PC-9 (cell line): ENCODE data around the gene SMIM34.
"Not testable (repeated sequence)": the region's sequence is repeated elsewhere in the genome, so short reads cannot be mapped to it uniquely, and the experiment has no call there.

Source experiments
- EZH2 ChIP-seq: fragments of 200-600 bp; sonication (generic); IDR thresholded peaks from 2 replicates; pipeline ENCODE4 v1.8.0; 2017; ENCODE audit warnings: antibody characterized with exemption, low read depth
- TF ChIP-seq, protein P1 (sequence below): fragments of 200-600 bp; sonication (generic); conservative IDR thresholded peaks from 2 replicates; pipeline ENCODE4 v1.6.1; 2017; ENCODE audit warnings: mixed run types, antibody characterized with exemption, mild to moderate bottlenecking, moderate library complexity

DNA sequence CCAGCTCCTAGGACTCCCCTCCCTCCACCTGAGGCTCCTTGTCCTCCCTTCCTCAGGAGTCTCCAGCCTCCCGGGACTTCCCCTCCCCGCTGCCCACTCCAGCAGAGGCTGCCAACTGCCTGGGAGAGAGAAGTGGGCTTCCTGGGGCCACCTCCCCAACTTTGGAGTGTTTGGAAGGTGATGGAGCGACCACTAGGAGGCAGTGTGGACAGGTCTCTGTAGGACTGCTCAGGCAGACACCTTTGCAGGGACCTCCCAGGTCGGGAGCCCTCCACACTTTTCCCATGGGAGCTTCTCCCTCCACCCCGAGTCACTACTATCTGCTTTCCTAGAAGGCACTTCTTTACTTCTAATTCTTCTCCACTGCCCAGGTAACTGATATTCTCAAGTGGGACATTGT lies 19.0 kb downstream of the SMIM34 start:
- TF ChIP-seq, protein P1, sequence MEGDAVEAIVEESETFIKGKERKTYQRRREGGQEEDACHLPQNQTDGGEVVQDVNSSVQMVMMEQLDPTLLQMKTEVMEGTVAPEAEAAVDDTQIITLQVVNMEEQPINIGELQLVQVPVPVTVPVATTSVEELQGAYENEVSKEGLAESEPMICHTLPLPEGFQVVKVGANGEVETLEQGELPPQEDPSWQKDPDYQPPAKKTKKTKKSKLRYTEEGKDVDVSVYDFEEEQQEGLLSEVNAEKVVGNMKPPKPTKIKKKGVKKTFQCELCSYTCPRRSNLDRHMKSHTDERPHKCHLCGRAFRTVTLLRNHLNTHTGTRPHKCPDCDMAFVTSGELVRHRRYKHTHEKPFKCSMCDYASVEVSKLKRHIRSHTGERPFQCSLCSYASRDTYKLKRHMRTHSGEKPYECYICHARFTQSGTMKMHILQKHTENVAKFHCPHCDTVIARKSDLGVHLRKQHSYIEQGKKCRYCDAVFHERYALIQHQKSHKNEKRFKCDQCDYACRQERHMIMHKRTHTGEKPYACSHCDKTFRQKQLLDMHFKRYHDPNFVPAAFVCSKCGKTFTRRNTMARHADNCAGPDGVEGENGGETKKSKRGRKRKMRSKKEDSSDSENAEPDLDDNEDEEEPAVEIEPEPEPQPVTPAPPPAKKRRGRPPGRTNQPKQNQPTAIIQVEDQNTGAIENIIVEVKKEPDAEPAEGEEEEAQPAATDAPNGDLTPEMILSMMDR: not testable (repeated sequence)
- TF ChIP-seq EZH2: not testable (repeated sequence)
